Embryonic facial prominence (tissue), 1 donor: Measurements from ENCODE around the gene ANKRD33.

Source experiments
- DNase-seq: peaks from one replicate; pipeline ENCODE4 v3.0.0-alpha.2; 2016; ENCODE audit errors: extremely low spot score

The ANKRD33 gene

DNA sequence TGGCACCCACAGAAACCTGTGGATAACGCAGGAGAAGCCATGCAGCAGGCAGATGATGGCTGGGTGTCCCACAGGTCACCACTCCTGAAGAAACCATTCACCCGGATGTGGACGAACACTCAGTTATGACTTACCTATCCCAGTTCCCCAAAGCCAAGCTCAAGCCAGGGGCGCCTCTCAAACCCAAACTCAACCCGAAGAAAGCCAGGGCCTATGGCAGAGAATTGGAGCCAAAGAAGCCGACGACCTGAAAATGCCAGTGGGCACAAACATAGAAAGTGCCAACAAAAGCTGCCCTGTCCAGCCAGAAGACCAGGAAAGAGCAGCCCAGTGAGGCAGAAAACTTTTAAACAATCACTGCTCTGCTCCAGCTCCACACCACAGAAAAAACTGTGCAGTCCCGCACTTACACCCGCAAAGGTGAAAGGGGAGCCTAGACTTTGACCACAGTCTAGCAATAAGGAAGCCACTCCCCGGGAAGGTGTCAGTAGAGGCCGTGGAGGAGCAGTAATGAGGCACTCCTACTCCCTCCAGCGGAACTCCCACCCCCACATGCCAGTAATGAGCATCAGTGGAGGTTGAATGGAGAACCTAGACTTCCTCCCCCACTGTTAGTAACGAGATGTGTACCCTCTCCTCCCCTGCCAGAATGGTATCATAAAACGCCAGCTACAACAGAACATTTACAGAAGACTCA is 13.4 kb downstream of the ANKRD33 start:
- DNase-seq = no peak

DNA sequence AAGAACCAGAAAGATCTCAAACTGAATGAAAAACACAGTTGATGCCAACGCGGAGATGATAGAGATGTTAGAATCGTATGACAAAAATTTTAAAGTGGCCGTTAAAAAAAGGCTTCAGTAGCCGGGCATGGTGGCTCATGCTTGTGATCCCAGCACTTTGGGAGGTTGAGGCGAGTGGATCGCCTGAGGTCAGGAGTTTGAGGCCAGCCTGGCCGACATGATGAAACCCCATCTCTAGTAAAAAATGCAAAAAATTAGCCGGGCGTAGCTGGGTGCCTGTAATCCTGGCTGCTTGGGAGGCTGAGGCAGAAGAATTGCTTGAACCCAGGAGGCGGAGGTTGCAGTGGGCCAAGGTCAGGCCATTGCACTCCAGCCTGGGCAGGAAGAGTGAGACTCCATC is 14.0 kb downstream of the ANKRD33 start:
- DNase-seq = no peak

DNA sequence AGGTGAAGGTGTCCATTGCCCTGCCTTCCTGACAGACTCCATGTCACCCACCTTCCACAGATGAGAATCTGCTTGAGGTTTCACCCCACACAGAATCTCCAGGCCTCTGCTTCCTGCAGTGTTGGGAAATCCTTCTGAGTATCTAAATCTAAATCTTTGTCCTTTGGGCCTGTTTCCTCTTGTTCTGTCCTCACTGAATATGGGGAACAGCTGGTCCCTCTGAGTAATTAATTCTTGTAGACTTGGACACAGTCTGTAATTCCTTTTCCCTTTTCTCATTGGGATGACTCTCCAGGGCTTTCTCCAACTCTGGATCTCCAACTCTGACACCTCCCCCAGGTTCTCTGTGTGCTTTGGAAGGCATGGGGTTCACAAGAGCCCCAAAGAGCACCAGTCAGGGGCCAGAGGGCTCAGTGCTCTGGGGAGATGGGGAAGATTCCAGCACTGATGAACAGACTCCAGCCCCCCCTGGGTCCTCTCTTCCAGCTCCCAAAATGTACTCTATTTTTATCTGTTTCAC is 17.1 kb downstream of the ANKRD33 start:
- DNase-seq = no peak

DNA sequence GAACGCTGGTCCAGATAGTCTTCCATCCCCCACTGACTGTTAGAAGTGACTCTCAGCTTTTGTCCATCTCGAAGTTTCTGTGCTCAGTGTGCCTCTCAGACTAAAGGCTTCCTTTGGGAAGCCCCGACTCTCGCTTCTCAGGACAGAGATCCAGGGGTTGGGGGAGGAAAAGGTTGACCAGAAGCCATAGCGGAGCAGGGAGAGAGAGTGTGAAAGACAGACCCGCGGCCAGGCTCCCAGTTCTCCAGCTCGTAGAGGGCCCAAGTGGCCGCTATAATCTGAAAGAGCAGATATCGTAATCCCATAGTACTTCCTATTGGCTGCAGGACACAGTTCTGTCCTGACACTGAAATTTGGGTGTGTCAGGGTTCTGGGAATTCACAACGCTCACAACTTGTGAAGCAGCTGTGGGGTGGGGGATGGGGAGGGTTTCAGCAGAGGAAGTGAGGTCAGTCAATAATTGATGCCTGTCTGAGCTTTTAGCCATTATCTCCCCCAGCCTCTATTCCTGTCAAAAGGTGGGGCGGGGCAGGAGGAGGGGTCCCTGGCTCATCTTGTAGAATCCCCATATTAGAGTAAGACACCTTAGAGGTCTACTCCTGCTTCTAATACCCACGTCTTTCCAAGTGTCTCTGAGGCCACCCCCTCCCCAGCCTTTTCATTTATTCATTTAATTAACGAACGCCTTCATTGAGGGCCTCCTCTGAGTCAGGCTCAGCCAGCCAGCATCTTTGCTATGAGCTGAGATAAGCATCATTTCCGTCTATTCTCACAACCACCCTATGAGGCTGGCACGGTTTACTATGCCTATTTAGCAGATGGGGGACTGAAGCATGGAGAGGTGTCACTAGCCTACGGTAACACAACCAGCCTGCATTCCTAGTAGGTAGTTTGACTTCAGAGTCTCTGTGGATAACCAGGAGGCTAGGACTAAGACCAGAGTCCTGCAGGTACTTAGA is 17.8 kb downstream of the ANKRD33 start:
- DNase-seq = no peak

DNA sequence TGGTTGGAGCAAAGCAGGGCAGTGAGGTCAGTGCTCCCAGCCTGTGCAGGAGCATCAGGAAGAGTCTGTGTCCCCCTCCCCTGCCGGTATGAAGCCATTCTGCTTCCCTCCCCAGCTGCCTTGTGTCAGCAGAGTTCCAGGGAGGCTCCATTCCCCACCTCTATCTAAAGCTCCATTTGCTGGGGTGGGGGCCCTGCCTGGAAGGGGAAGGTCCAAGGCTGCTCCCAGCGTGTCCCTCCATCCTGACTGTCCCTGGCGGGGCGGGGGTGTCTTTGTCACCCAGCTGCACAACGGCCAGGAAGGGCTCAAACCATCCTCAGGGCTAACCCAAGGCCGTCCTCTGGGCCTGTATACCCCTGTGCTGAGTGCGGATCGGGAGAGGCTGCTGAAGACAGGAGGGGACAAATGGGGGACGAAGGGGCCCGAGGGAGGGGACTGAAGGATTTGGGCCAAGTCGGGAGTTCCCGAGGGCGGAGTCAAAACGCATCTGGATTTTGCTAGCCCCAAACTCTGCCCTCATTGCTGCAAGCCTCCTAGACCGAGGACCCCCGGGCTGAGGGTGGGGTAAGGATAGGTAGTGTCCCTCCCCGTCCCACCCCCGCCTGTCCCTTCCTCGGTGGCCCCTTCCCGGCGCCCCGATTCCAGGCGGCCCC is 18.7 kb downstream of the ANKRD33 start:
- no peak for DNase-seq

DNA sequence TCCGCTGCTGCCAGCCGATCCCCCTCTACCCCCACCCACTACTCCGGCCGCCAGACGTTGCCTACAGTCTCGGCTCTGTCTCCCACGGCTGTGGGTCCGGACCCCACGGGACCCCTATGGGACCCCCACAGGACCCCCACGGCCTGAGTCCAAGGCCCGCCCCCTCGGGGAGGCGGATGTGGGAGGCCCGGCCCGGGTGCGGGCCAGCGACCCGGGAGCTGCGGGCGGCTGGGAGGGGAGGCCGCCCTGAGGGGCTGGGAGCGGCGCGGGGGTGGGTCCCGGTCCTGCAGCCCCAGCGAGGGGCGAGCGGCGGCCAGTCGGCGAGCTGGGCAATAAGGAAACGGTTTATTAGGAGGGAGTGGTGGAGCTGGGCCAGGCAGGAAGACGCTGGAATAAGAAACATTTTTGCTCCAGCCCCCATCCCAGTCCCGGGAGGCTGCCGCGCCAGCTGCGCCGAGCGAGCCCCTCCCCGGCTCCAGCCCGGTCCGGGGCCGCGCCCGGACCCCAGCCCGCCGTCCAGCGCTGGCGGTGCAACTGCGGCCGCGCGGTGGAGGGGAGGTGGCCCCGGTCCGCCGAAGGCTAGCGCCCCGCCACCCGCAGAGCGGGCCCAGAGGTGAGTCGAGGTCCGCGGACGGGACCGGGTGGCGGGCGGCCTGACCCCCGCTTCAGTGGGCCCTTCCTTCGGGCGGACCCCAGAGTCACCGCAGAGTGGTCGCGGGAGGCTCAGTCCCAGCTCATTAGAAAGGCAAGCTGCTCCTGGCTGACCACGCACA is 19.4 kb downstream of the ANKRD33 start, which contains the start of gene ACVRL1:
TSS of gene ACVRL1 (plus strand) at position 422 of the 773 bp plus-strand sequence. CDS start 4,971 bp downstream, outside the sequence.
- DNase-seq = no peak

DNA sequence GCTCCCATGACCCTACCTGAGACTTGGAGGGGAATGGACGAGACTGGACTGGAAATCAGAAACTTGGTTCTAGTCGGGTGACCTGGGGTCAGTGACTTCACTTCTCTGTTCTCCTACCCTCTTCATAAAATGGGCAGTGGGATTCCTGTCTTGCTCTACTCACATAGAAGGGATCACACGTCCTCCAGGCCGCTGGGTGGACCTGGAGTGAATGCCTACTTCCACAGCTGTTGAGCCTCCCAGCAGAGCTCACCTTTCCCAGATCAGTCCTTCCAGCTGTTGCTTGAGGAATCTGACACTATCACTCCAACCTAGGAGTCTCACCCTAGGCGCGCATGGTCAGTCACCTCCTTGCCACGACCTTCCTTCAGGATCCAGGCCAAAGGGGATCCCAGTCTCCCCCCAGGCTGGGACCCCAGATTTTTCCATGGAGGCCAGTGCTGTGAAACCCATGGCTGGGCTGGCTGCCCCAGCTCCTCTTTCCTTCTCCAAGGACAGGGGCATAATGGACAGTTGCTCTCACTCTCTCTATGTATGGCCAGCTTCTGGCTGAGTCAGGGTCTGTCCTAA is 20.0 kb downstream of the ANKRD33 start:
- no peak for DNase-seq

DNA sequence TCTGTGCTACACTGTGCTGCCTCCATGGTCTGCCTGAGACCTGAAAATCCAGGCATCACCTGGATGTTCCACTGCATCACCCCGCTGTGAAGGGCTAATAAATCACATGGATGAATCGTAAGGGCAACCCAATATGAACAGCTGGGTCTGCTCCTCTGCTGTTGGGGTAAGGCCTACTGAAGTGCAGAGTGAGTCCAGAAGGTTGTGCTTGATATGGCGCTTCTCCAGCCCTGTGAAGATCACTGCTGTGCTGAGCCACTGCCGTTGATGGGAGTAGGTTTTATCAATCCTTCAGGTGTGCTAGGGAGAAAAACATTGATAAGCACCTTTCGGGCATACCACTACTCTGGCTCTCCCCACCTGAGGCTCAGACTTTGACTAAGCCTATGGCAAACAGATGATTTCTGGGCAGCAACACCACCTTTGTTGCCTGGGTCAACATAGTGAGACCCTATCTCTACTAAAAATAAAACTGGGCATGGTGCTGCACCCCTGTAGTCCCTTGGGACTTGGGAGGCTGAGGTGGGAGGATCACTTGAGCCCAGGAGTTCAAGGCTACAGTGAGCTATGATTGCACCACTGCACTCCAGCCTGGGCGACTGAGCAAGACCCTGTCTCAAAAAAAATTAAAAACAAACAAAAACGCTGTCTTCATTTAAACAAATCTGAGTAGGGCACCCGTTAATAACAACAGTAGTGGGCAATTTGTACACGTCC is 21.1 kb downstream of the ANKRD33 start:
- no peak for DNase-seq

DNA sequence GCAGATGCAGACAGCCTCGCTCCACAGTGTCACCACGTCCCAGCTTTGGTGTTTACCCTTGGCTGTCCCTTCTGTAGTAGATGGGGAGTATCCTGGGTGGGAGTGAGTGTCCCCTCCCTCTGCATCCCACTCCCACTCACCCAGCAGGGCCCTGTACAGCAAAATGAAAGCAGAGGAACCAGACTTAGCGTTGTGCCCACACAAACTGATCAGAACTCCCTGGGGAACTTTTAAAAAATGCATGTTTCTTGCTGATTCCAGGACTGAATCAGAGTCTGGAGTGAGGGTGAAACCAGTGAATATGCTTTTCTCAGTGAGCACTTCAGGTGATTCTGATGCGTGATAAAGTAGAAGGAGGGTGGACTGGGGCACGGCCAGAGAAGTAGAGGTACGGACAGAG is 22.3 kb downstream of the ANKRD33 start:
- no peak for DNase-seq

DNA sequence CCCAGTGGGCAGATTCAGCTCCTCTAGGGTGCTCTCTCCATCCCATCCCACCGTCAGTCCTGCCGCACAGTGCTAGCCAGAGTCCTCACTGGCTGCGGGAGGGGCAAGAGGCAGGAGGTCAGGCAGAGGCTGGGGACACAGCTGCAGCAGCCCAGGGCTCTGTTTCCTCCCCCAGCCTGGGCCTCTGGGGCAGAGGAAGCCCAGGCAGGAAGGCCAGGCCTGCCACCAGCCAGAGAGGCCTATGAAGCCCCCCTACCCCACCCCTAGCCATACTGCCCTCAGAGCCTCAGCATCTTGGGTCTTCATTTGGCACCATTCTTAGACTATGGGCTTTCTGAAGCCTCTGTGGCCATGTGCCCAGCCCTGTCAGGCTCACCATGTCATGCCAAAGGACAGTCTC is 22.8 kb downstream of the ANKRD33 start:
- DNase-seq = no peak

DNA sequence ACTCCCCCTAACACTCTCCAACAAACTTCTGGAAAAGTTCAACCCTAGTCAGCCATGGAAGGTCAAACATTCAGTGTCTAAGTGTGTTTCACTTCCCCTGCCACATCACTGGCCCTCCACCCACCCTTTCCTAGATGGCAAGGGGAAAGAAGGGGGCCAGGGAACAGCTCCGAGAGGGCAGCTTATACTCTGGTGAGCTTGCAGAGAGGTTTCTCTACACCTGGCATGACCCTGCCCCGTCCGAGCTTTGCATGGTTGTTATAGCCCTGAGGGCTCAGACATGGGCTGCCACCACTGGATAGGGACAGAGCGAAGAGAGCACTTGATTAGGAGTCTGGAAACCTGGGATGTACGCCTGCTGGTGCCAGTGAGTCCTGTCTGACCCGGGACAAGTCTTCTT is 23.4 kb downstream of the ANKRD33 start:
- no peak for DNase-seq

DNA sequence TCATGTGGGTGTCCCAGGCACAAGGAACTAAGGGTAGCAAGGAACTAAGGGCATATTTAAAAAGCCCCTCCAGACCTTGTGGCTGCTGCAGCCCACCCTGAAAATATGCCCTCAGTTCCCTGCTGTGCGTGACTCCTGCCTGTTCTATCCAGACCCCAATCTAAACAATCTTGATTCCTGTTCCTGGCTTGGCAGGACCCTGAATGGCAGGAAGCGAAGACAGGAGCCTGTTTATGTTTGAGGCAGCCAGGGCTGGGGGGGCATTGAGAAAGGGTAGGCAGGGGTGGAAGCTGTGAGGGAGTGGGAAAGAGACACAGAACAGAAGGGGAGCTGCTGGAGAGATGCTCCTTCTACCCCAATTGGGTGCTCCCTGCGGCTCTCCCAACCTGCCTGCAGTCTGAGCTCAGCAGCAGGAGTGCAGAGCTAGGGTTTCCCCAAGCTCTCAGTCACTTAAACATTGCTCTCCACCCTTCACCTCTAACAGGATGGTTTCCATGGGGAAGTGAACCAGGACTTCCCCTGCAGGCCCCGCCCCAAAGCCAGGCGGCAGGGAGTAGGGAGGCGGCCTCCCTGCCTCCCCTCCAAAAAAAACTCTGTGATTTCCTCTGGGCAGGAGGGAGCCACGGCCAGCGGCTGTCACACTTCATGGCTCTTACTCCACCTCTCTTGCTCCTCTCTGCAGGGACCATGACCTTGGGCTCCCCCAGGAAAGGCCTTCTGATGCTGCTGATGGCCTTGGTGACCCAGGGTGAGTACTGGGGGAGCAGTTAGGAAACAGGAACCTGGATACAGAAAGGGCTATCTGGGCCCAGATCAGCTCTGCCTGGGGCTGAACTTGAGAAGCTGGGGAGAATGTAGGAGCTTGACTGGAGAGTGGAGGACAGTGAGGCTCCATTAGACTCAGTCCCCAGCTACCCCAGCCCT is 24.1 kb downstream of the ANKRD33 start:
- no peak for DNase-seq

DNA sequence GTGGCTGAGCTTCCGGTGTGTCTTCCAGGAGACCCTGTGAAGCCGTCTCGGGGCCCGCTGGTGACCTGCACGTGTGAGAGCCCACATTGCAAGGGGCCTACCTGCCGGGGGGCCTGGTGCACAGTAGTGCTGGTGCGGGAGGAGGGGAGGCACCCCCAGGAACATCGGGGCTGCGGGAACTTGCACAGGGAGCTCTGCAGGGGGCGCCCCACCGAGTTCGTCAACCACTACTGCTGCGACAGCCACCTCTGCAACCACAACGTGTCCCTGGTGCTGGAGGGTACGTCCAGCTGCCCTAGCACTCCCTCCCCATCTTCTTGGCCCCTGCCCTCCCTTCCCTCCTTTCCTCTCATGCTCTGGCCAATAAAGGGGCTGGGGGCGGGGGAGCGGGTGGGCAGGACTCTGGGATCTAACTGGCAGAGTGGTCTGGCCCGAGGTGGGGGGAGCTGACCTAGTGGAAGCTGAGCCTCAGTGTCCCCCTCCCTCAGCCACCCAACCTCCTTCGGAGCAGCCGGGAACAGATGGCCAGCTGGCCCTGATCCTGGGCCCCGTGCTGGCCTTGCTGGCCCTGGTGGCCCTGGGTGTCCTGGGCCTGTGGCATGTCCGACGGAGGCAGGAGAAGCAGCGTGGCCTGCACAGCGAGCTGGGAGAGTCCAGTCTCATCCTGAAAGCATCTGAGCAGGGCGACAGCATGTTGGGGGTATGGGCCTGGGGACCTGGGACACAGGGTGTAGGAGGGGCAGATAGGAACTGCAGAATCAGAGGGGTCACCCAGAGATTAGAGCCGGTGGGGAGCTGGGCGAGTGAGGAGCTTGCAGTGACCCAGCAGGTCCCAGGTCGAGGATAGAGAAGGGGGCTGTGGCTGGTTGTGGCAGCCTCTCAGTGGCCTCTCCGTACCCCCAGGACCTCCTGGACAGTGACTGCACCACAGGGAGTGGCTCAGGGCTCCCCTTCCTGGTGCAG is 25.4 kb downstream of the ANKRD33 start:
- DNase-seq = no peak

DNA sequence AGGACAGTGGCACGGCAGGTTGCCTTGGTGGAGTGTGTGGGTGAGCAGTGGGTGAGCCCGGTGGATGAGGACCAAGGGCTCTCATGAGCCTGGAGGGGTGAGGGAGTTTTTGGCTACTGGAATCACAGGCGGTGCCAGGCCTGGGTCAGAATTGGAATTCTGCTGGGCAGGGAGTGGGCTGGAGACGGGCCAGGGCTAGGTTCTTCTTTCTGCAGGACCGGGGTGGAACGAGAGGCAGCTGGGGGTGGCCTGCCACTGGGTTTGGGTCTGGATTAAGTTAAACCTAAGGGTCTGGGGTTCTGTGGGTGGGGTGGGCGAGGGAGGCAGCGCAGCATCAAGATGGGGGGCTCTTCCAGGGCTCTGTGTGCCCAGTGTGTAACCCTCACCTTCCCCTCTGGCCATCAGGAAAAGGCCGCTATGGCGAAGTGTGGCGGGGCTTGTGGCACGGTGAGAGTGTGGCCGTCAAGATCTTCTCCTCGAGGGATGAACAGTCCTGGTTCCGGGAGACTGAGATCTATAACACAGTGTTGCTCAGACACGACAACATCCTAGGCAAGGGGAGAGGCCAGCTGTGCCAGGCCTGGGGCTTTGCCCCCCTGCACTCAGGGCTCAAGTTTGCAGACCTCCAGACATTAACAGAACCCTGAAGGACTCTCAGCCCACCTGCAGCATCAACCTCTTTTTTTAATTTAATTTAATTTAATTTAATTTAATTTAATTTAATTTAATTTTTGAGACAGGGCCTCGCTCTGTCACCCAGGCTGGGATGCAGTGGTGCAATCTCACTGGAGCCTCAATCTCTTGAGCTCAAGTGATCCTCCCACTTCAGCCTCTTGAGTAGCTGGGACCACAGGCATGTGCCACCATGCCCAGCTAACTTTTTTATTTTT is 26.4 kb downstream of the ANKRD33 start:
- no peak for DNase-seq

DNA sequence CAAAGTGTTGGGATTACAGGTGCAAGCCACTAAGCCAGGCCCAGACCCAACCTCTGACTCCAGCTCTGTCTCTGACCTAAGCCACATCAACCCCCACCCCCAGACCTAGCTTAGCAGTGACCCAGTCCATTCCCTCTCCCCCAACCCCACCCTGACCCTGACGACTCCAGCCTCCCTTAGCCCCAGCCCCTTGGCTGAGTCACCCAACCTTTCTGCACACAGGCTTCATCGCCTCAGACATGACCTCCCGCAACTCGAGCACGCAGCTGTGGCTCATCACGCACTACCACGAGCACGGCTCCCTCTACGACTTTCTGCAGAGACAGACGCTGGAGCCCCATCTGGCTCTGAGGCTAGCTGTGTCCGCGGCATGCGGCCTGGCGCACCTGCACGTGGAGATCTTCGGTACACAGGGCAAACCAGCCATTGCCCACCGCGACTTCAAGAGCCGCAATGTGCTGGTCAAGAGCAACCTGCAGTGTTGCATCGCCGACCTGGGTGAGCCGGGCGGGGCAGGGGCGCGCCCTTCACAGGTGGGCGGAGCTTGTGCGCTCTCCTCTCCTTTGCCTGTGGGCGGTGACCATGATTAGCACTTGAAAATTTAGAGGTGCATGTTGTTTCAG is 27.2 kb downstream of the ANKRD33 start:
- no peak for DNase-seq

DNA sequence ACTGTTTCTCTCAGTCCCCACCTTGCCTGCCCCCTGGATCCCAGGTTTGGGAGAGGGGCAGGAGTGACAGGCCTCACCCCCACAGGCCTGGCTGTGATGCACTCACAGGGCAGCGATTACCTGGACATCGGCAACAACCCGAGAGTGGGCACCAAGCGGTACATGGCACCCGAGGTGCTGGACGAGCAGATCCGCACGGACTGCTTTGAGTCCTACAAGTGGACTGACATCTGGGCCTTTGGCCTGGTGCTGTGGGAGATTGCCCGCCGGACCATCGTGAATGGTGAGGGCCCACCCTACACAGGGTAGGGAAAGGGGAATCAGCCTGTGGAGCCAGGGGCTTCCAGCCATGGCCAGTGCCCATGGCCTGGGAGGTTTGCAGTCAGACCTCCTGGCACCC is 28.0 kb downstream of the ANKRD33 start:
- DNase-seq = no peak
